Measurements from ENCODE around the gene QSOX2. TPM values are rescaled to one million over a fixed set of nuclear protein-coding genes. Genes with fewer than 3 reads are reported as not detected.

Gene QSOX2
- total RNA-seq, 1 experiment from 2014 or later: 9.9 TPM

GRCh38 chr9:136292026-136292538, 46.5 kb upstream of the QSOX2 start:
- no peaks in the 10 kb centered on the region for H3K79me2 ChIP-seq (ENCODE audit: low read length)
- DNase-seq: no peak
- TF ChIP-seq EZH2 (IDR thresholded peaks at IDR 0.05; ENCODE audit: low read length, unreplicated experiment) (no peak), EZH2phosphoT487 (IDR thresholded peaks at IDR 0.05; ENCODE audit: borderline replicate concordance, low read length) (no peak)
- TF ChIP-seq, protein P1, sequence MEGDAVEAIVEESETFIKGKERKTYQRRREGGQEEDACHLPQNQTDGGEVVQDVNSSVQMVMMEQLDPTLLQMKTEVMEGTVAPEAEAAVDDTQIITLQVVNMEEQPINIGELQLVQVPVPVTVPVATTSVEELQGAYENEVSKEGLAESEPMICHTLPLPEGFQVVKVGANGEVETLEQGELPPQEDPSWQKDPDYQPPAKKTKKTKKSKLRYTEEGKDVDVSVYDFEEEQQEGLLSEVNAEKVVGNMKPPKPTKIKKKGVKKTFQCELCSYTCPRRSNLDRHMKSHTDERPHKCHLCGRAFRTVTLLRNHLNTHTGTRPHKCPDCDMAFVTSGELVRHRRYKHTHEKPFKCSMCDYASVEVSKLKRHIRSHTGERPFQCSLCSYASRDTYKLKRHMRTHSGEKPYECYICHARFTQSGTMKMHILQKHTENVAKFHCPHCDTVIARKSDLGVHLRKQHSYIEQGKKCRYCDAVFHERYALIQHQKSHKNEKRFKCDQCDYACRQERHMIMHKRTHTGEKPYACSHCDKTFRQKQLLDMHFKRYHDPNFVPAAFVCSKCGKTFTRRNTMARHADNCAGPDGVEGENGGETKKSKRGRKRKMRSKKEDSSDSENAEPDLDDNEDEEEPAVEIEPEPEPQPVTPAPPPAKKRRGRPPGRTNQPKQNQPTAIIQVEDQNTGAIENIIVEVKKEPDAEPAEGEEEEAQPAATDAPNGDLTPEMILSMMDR (conservative IDR thresholded peaks at IDR 0.05; ENCODE audit: low read depth, low read length): no peak
- no peaks in the 10 kb centered on the region for H3K9me2 ChIP-seq (replicated peaks; ENCODE audit: low read length)
- no peaks in the 10 kb centered on the region for H3K27me3 ChIP-seq (ENCODE audit: low read length)
- no peaks in the 10 kb centered on the region for H3K36me3 ChIP-seq (ENCODE audit: low read depth, low read length)
- CTCF ChIA-PET: no interaction called here
- H4K20me1 ChIP-seq (ENCODE audit: low read length): no peaks in the 10 kb centered on the region
- ATAC-seq: no peak
- no peak overlapping the region for H3K9ac ChIP-seq (ENCODE audit: low read length)
- POLR2A ChIA-PET (ENCODE audit: unreplicated experiment): no interaction called here
- no peak overlapping the region for H2AFZ ChIP-seq (ENCODE audit: low read length)
- H3K27ac ChIP-seq (ENCODE audit: low read length): no peak overlapping the region
- intact Hi-C loops (cut with micrococcal nuclease): no loop called here
- no peak overlapping the region for H3K4me3 ChIP-seq (ENCODE audit: low read length)
- peaks cover 7% of the 10 kb centered on the region for H3K4me1 ChIP-seq (ENCODE audit: insufficient read depth, low read length)
- peak overlapping the region; percentile 71; the same call in 1 of the 2 replicates for H3K4me2 ChIP-seq (ENCODE audit: low read length)
- no TSS peak for BruUV-seq (replicated peaks)
- no peaks in the 10 kb centered on the region for H3F3A ChIP-seq (ENCODE audit: low read length, unreplicated experiment)
- H3K9me3 ChIP-seq (ENCODE audit: low read length): no peaks in the 10 kb centered on the region

DNA sequence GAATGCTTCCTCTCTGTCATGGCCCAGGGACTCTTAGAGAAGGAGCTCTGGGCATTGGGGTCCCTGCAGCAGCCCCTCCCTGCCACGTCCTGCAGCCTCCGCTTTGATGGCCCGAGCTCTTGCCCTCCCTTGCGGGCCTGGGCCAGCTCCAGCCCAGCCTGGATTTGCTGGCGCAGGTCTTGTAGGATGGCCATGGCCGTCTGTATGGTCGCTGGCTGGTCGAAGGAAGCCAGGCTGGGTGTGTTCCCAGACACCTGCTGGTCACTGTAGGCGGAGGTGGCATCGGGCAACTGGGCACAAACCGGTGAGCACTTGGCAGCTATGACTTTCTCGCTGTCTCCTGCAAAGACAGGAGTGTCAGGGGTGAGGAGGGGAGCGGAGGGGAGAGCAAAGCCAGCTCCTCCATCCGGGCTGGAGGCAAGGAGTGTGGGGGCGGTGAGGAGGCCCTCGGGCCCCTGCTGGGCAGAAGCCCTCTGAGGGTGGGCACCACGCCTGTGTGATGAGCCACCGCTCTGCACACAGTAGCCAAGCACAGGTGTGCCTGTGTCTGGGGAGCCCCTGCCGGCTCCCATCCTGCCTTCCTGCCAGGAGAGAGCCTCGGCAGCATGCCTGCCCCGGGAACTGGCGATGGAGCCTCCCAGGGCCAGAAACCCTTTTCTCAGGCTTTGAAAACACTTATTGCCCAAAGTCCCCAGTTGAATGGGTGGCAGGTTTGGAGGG, 45.9 kb upstream of the QSOX2 start:
- H3K9ac ChIP-seq (ENCODE audit: low read length): no peak overlapping the region
- TF ChIP-seq, protein P1 (conservative IDR thresholded peaks at IDR 0.05; ENCODE audit: low read depth, low read length): no peak
- TF ChIP-seq EZH2phosphoT487 (IDR thresholded peaks at IDR 0.05; ENCODE audit: borderline replicate concordance, low read length): no peak
- no peak for TF ChIP-seq EZH2 (IDR thresholded peaks at IDR 0.05; ENCODE audit: low read length, unreplicated experiment)
- H3F3A ChIP-seq (ENCODE audit: low read length, unreplicated experiment): no peaks in the 10 kb centered on the region
- H3K27ac ChIP-seq (ENCODE audit: low read length): no peak overlapping the region
- peaks cover 1% of the 10 kb centered on the region for H3K4me1 ChIP-seq (ENCODE audit: insufficient read depth, low read length)
- no peak overlapping the region for H3K4me2 ChIP-seq (ENCODE audit: low read length)
- no peaks in the 10 kb centered on the region for H4K20me1 ChIP-seq (ENCODE audit: low read length)
- POLR2A ChIA-PET (ENCODE audit: unreplicated experiment): no interaction called here
- DNase-seq (no peak), ATAC-seq (no peak)
- CTCF ChIA-PET: no interaction called here
- H3K9me2 ChIP-seq (replicated peaks; ENCODE audit: low read length): no peaks in the 10 kb centered on the region
- no peaks in the 10 kb centered on the region for H3K36me3 ChIP-seq (ENCODE audit: low read depth, low read length)
- H3K79me2 ChIP-seq (ENCODE audit: low read length): no peaks in the 10 kb centered on the region
- intact Hi-C loops (cut with micrococcal nuclease): no loop called here
- H3K27me3 ChIP-seq (ENCODE audit: low read length): no peaks in the 10 kb centered on the region
- no peak overlapping the region for H2AFZ ChIP-seq (ENCODE audit: low read length)
- no TSS peak for BruUV-seq (replicated peaks)
- no peak overlapping the region for H3K4me3 ChIP-seq (ENCODE audit: low read length)
- H3K9me3 ChIP-seq (ENCODE audit: low read length): no peaks in the 10 kb centered on the region

DNA sequence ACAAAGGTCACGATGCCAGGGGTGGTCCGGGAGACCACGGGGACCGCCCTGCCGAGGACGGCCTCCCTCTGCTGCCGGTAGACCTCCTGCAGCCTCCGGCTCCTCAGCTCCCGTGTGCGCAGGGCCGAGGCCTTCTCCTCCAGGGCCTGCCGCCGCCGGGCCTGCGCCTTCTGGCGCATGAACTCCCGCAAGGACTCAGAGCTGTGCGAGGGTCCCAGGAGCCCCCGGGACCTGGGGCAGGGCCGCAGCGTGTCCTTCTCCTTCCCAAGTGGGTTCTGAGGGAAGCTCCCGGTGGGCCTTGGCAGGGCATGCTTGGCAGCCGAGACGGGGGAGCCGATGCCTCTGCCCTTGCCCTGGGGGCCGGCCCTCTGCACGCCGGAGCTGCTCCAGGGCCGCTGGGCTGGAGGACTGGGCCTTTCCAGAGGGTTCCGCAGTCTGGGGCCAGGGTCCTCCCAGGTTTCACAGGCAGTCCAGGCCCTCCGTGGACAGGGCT, 44.9 kb upstream of the QSOX2 start:
- intact Hi-C loops (cut with micrococcal nuclease): no loop called here
- TF ChIP-seq EZH2phosphoT487 (IDR thresholded peaks at IDR 0.05; ENCODE audit: borderline replicate concordance, low read length) (no peak), EZH2 (IDR thresholded peaks at IDR 0.05; ENCODE audit: low read length, unreplicated experiment) (no peak)
- TF ChIP-seq, protein P1 (conservative IDR thresholded peaks at IDR 0.05; ENCODE audit: low read depth, low read length): no peak

More for the DNA sequence above, 44.9 kb upstream of the QSOX2 start:
- no peaks in the 10 kb centered on the region for H3K4me1 ChIP-seq (ENCODE audit: insufficient read depth, low read length)
- H4K20me1 ChIP-seq (ENCODE audit: low read length): no peaks in the 10 kb centered on the region
- H3F3A ChIP-seq (ENCODE audit: low read length, unreplicated experiment): no peaks in the 10 kb centered on the region
- DNase-seq (no peak), ATAC-seq (no peak)
- no peak overlapping the region for H3K4me3 ChIP-seq (ENCODE audit: low read length)
- BruUV-seq (replicated peaks): no TSS peak
- H3K27me3 ChIP-seq (ENCODE audit: low read length): no peaks in the 10 kb centered on the region
- H3K27ac ChIP-seq (ENCODE audit: low read length): no peak overlapping the region
- H3K9ac ChIP-seq (ENCODE audit: low read length): no peak overlapping the region
- H3K4me2 ChIP-seq (ENCODE audit: low read length): no peak overlapping the region
- H3K9me2 ChIP-seq (replicated peaks; ENCODE audit: low read length): no peaks in the 10 kb centered on the region
- H3K79me2 ChIP-seq (ENCODE audit: low read length): no peaks in the 10 kb centered on the region
- ChIA-PET CTCF (no interaction called here), POLR2A (ENCODE audit: unreplicated experiment) (no interaction called here)
- H3K9me3 ChIP-seq (ENCODE audit: low read length): no peaks in the 10 kb centered on the region
- H2AFZ ChIP-seq (ENCODE audit: low read length): no peak overlapping the region
- H3K36me3 ChIP-seq (ENCODE audit: low read depth, low read length): no peaks in the 10 kb centered on the region

Measured in PC-3 (cell line).